SU-DHL-6 (cell line): ENCODE data around the gene NUB1.

Experiments used
- H2AFZ ChIP-seq: fragments of 200-600 bp; sonication (generic); 2 replicates; pipeline ENCODE4 v1.6.1; 2014; ENCODE audit warnings: low read depth, mild to moderate bottlenecking, moderate library complexity, mixed read lengths, antibody characterized with exemption, low read length; ENCODE audit not compliant: severe bottlenecking
- H3F3A ChIP-seq: fragments of 200-600 bp; shearing (Covaris generic); 2 replicates; pipeline ENCODE4 v1.6.0; 2016; ENCODE audit warnings: antibody characterized with exemption, mild to moderate bottlenecking; ENCODE audit not compliant: insufficient read depth
- H3K27ac ChIP-seq: fragments of 200-600 bp; sonication (generic); 2 replicates; pipeline ENCODE4 v1.5.1; 2016; ENCODE audit warnings: low read depth, mild to moderate bottlenecking, low read length, moderate library complexity, mixed read lengths
- H3K27me3 ChIP-seq: fragments of 200-600 bp; sonication (generic), shearing (Covaris generic); 2 replicates; pipeline ENCODE4 v1.6.0; 2014; ENCODE audit warnings: mild to moderate bottlenecking, low read length
- H3K36me3 ChIP-seq: fragments of 200-600 bp; sonication (generic); 2 replicates; pipeline ENCODE4 v1.6.1; 2014; ENCODE audit warnings: mild to moderate bottlenecking, low read length, mixed read lengths
- H3K4me2 ChIP-seq: fragments of 300-600, 200-600 bp; shearing (Covaris generic), sonication (generic); 2 replicates; pipeline ENCODE4 v1.6.0; 2014; ENCODE audit warnings: low read length, low read depth, mild to moderate bottlenecking; ENCODE audit not compliant: poor library complexity, severe bottlenecking
- H3K4me3 ChIP-seq: fragments of 200-600 bp; sonication (generic); 2 replicates; pipeline ENCODE4 v1.5.1; 2014; ENCODE audit warnings: antibody characterized with exemption, low read length, mild to moderate bottlenecking, mixed read lengths; ENCODE audit not compliant: insufficient read depth, poor library complexity, severe bottlenecking
- H3K79me2 ChIP-seq: fragments of 200-600 bp; sonication (generic); 2 replicates; pipeline ENCODE4 v1.6.1; 2014; ENCODE audit warnings: mild to moderate bottlenecking, low read length, moderate library complexity; ENCODE audit not compliant: insufficient read depth
- H3K9ac ChIP-seq: fragments of 200-600 bp; sonication (generic); 2 replicates; pipeline ENCODE4 v1.7.0; 2014; ENCODE audit warnings: mild to moderate bottlenecking, low read length
- H3K9me2 ChIP-seq: fragments of 200-600 bp; sonication (generic); replicated peaks from 2 replicates; pipeline ENCODE4 v1.6.1; 2014; ENCODE audit warnings: low read length; ENCODE audit not compliant: insufficient read depth
- H3K9me3 ChIP-seq: fragments of 200-600 bp; sonication (generic); 2 replicates; pipeline ENCODE4 v1.6.1; 2014; ENCODE audit warnings: low read length, mixed read lengths; ENCODE audit not compliant: insufficient read depth
- H4K20me1 ChIP-seq: fragments of 200-600 bp; sonication (generic); 2 replicates; pipeline ENCODE4 v1.6.1; 2014; ENCODE audit warnings: low read depth, mild to moderate bottlenecking, antibody characterized with exemption, low read length, moderate library complexity, mixed read lengths
- EZH2phosphoT487 ChIP-seq: fragments of 200-600 bp; sonication (generic), shearing (Covaris generic); conservative IDR thresholded peaks from 2 replicates; pipeline ENCODE4 v1.6.1; 2018; ENCODE audit warnings: mild to moderate bottlenecking, antibody characterized with exemption, low read length, moderate library complexity, mixed read lengths
- TF ChIP-seq, protein P1 (sequence below): fragments of 200-600 bp; sonication (generic); IDR thresholded peaks from one replicate; pipeline ENCODE4 v1.5.1; 2017; ENCODE audit warnings: antibody characterized with exemption, mild to moderate bottlenecking, low read length, moderate library complexity; ENCODE audit not compliant: insufficient read depth, poor library complexity, severe bottlenecking

Gene NUB1

DNA sequence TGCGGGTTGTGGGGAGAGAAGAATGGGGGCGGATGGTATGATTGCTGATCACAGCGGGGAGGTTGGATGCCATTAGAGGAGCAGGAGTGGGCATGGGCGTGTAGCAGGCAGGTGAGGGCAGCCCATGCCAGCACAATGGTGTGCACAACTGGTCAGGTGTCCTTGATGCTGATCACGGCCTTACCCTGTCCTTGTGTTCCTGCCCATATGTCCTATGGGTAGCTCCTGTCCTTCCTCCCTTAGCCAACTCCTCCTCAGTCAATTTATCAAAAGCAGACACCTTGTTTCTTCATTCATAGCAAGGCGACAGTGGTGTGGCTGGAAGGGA is 37.5 kb downstream of the NUB1 start:
- Histone ChIP-seq H3K9me3 (no peaks in the 10 kb centered on the region), H3F3A (0 out of 2 replicates have a peak, but pooled peaks cover 3% of the 10 kb centered on the region), H3K79me2 (no peaks in the 10 kb centered on the region), H3K27me3 (no peaks in the 10 kb centered on the region), H3K9ac (no peak overlapping the region), H3K36me3 (no peaks in the 10 kb centered on the region), H2AFZ (no peak overlapping the region), H4K20me1 (no peaks in the 10 kb centered on the region), H3K4me3 (no peak overlapping the region), H3K9me2 (no peaks in the 10 kb centered on the region), H3K27ac (no peak overlapping the region), H3K4me2 (no peak overlapping the region)
- TF ChIP-seq, protein P1, sequence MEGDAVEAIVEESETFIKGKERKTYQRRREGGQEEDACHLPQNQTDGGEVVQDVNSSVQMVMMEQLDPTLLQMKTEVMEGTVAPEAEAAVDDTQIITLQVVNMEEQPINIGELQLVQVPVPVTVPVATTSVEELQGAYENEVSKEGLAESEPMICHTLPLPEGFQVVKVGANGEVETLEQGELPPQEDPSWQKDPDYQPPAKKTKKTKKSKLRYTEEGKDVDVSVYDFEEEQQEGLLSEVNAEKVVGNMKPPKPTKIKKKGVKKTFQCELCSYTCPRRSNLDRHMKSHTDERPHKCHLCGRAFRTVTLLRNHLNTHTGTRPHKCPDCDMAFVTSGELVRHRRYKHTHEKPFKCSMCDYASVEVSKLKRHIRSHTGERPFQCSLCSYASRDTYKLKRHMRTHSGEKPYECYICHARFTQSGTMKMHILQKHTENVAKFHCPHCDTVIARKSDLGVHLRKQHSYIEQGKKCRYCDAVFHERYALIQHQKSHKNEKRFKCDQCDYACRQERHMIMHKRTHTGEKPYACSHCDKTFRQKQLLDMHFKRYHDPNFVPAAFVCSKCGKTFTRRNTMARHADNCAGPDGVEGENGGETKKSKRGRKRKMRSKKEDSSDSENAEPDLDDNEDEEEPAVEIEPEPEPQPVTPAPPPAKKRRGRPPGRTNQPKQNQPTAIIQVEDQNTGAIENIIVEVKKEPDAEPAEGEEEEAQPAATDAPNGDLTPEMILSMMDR: no peak
- no peak for TF ChIP-seq EZH2phosphoT487

- no peaks in the 10 kb centered on the region for H3K9me3 ChIP-seq
- H3K36me3 ChIP-seq: no peaks in the 10 kb centered on the region
- no peak overlapping the region for H3K4me2 ChIP-seq
- H3K27ac ChIP-seq: no peak overlapping the region
- no peaks in the 10 kb centered on the region for H4K20me1 ChIP-seq
- no peaks in the 10 kb centered on the region for H3K27me3 ChIP-seq
- 0 out of 2 replicates have a peak, but pooled peaks cover 3% of the 10 kb centered on the region for H3F3A ChIP-seq
- TF ChIP-seq EZH2phosphoT487: no peak
- TF ChIP-seq, protein P1: no peak
- H3K79me2 ChIP-seq: no peaks in the 10 kb centered on the region
- no peak overlapping the region for H2AFZ ChIP-seq
- H3K9ac ChIP-seq: no peak overlapping the region
- no peak overlapping the region for H3K4me3 ChIP-seq
- H3K9me2 ChIP-seq: no peaks in the 10 kb centered on the region
Measured at GRCh38 chr7:151379534-151380198, 38.1 kb downstream of the NUB1 start.

DNA sequence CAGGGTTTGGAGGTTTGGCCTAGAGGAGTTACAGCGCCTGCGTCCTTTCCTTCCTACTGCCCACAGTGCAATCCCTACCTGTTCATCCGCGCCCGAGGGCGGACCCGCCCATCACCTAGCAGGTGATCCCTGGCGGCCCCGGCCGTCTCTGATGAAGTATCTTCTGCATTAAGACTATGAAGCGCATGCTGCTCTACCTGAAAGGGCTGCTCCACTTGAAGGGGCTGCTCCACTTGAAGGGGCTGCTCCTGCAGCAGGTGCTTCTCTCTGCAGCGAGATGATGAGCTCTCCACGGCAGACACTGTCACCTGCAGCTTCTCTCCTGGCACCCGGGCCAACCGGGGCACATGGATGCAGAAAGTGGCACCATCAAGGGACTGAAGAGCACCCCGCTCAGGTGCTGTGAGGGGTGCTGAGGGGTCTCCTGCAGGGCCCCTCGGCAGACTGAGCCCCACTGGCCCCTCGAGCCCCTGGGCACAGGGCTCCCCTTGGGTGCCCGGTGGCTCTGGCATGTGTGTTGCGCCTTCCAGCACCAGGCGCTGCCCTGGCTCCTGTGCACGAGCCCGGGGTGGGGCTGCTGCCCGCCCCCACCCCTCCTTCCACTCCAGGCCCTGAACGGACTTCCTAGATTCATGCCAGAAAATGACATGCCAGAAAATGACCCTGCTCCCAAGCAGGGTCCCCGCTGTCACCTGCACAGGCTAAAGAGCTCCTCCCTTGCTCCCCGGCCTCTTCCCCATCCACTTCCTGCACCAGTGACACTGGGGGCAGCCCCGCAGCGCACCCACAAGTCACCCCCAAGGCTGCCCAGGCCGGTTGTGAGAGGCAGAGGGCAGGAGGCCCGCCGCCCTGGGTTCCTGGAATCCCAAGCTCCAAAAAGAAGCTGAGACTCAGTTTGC is 38.8 kb downstream of the NUB1 start:
- H3K9ac ChIP-seq: peak overlapping the region; percentile 36
- TF ChIP-seq EZH2phosphoT487: no peak
- TF ChIP-seq, protein P1: no peak
- 0 out of 2 replicates have a peak, but pooled peaks cover 3% of the 10 kb centered on the region for H3F3A ChIP-seq
- H3K9me3 ChIP-seq: no peaks in the 10 kb centered on the region
- no peaks in the 10 kb centered on the region for H3K27me3 ChIP-seq
- H3K4me2 ChIP-seq: peak overlapping the region; percentile 55
- peak overlapping the region; percentile 52 for H2AFZ ChIP-seq
- H3K79me2 ChIP-seq: no peaks in the 10 kb centered on the region
- H3K9me2 ChIP-seq: no peaks in the 10 kb centered on the region
- H3K4me3 ChIP-seq: no peak overlapping the region
- no peaks in the 10 kb centered on the region for H3K36me3 ChIP-seq
- H3K27ac ChIP-seq: peak overlapping the region; percentile 44
- no peaks in the 10 kb centered on the region for H4K20me1 ChIP-seq
